GM12878 (cell line): ENCODE results near the gene SUSD2. TPM values are rescaled to one million over a fixed set of nuclear protein-coding genes. Genes with fewer than 3 reads are reported as not detected.

Source experiments
- CHD4 ChIP-seq: fragments of 200-600 bp; sonication (generic); IDR thresholded peaks from 2 replicates; pipeline ENCODE4 v1.6.1; 2016; ENCODE audit warnings: mild to moderate bottlenecking
- CTCF ChIP-seq, 3 experiments: IDR thresholded peaks in 2 of 3; conservative IDR thresholded peaks in 1 of 3; 2 replicates each; pipeline ENCODE4 v1.5.1; 2011; ENCODE audit warnings: low read depth in 3 of 3, low read length in 3 of 3, mild to moderate bottlenecking in 3 of 3, control low read depth in 2 of 3, moderate library complexity in 2 of 3, inconsistent platforms in 1 of 3, mixed read lengths in 1 of 3; ENCODE audit not compliant: control insufficient read depth in 2 of 3, insufficient read depth in 1 of 3; ENCODE audit errors: extremely low read depth in 1 of 3
- DPF2 ChIP-seq: fragments of 450-650 bp; IDR thresholded peaks from 2 replicates; pipeline ENCODE4 v1.6.1; 2017; ENCODE audit warnings: mild to moderate bottlenecking
- HDGF ChIP-seq: fragments of 450-650 bp; IDR thresholded peaks from 2 replicates; pipeline ENCODE4 v1.6.1; 2016; ENCODE audit warnings: antibody characterized with exemption
- PRDM15 ChIP-seq: fragments of 450-650 bp; formaldehyde crosslinking; IDR thresholded peaks from 2 replicates; pipeline ENCODE4 v1.4.0; 2020; ENCODE audit warnings: mild to moderate bottlenecking, moderate library complexity
- SMARCA5 ChIP-seq: fragments of 450-650 bp; IDR thresholded peaks from 2 replicates; pipeline ENCODE4 v1.6.1; 2017; ENCODE audit warnings: mild to moderate bottlenecking
- STAT1 ChIP-seq: fragments of 450-650 bp; conservative IDR thresholded peaks from 2 replicates; pipeline ENCODE4 v1.6.1; 2014; ENCODE audit warnings: antibody characterized with exemption, mild to moderate bottlenecking
- ZNF217 ChIP-seq: fragments of 450-650 bp; IDR thresholded peaks from 2 replicates; pipeline ENCODE4 v1.6.1; 2017; ENCODE audit warnings: antibody characterized with exemption, mild to moderate bottlenecking
- polyA plus RNA-seq, 11 experiments: library from polyadenylated mRNA; depleted of rRNA in 4 of 11; unstranded in 6 of 11; stranded (reverse) in 5 of 11; fragments of >200 nt; fragmentation: Nextera tagmentation in 4 of 11; fragmentation: Illumina TruSeq in 1 of 11; extraction: Ambion mirVana in 4 of 11; extraction: Trizol in 1 of 11; gene quantifications; 1 replicate in 1 of 11; 2 replicates in 10 of 11; pipeline versions ENCODE4 v1.2.1 to v1.2.3, GENCODE V29; 2011 to 2016; ENCODE audit warnings: inconsistent platforms in 2 of 11, missing spikeins in 2 of 11, low read depth in 1 of 11
- total RNA-seq, 4 experiments: library from RNA; depleted of rRNA in 3 of 4; stranded (reverse); fragments of >200 nt in 3 of 4; fragmentation: Illumina TruSeq in 1 of 4; extraction: Trizol in 1 of 4; gene quantifications; 2 replicates each; pipeline versions ENCODE4 v1.2.1 to v1.2.3, GENCODE V29; 2013 to 2021

The SUSD2 gene
- total and polyA plus RNA-seq, 10 of the 15 experiments (the other 5 are each of a cell fraction or from before 2014, with no cell fraction given): 0.04 to 0.31 (median 0.11) TPM; not detected in 5

DNA sequence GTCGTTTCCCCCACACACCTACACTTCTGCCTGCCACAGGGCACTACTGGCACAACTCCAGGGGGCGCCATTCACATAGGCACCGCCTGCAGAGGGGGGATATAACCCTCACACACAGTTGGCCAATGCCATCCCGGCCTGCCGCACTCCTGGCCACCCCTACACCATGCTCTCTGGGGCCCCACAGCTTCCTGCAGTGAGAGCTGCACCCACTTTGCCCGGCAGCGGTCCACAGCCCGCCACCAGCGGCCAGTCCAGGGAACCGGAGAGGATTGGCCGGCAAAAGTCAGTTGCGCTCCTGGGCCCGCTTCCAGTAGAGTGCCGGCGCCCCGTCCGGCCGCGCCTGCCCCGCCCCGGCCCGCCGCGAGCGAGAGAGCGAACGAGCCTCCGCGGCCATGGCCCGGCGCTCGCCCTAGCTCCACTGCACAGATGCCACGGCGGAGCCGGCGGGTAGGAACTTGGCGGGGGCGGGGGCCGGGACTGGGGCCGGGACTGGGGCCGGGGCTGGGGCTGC is 25.6 kb upstream of the SUSD2 start (continued):
- 0 out of 2 replicates have a peak, but pooled peaks have one; percentile 81 for TF ChIP-seq CHD4
- peak; percentile 77 for TF ChIP-seq SMARCA5
- TF ChIP-seq STAT1: 0 out of 2 replicates have a peak, but pooled peaks have one; percentile 32
- TF ChIP-seq HDGF: 0 out of 2 replicates have a peak, but pooled peaks have one; percentile 46
- TF ChIP-seq PRDM15 (CRISPR knock-in tag): no peak
- TF ChIP-seq CTCF (IDR thresholded peaks at IDR 0.05 in 2 of 3, conservative IDR thresholded peaks at IDR 0.05 in 1 of 3; ENCODE audit: control insufficient read depth in 2 of 3, extremely low read depth in 1 of 3, insufficient read depth in 1 of 3, low read depth in 3 of 3, low read length in 3 of 3): peak; percentile 35 to 59 (median 51)
- no peak; the same call in 1 of the 2 replicates for TF ChIP-seq DPF2
- TF ChIP-seq ZNF217: peak; percentile 77; the same call in 1 of the 2 replicates
